Testis (tissue), 3 donors: ENCODE results near the gene ZNF618. TPM values are rescaled to one million over a fixed set of nuclear protein-coding genes. Genes with fewer than 3 reads are reported as not detected.

Experiments
- DNase-seq: peaks from one replicate; pipeline ENCODE4 v3.0.0-alpha.2; 2019
- H3K27ac ChIP-seq, 2 donors: fragments of 200-600 bp; sonication (generic); one replicate each; pipeline ENCODE4 v1.5.1; 2019
- H3K27me3 ChIP-seq: fragments of 200-600 bp; sonication (generic); one replicate; pipeline ENCODE4 v1.5.1; 2019
- H3K36me3 ChIP-seq: fragments of 200-600 bp; sonication (generic); one replicate; pipeline ENCODE4 v1.5.1; 2017; ENCODE audit warnings: low read depth; ENCODE audit errors: missing control alignments
- H3K4me1 ChIP-seq: fragments of 200-600 bp; sonication (generic); one replicate; pipeline ENCODE4 v1.5.1; 2019
- H3K4me3 ChIP-seq, 2 donors: fragments of 200-600 bp; sonication (generic); one replicate each; pipeline ENCODE4 v1.5.1; 2017 to 2019
- H3K9me3 ChIP-seq: fragments of 200-600 bp; sonication (generic); one replicate; pipeline ENCODE4 v1.5.1; 2017
- CTCF ChIP-seq, 3 experiments: fragments of 450-650 bp in 2 of 3; fragments of 200-600 bp in 1 of 3; sonication (generic) in 1 of 3; IDR thresholded peaks; one replicate each; pipeline ENCODE4 v1.5.1; 2016 to 2019; ENCODE audit warnings: antibody characterized with exemption in 3 of 3, mild to moderate bottlenecking in 2 of 3, moderate library complexity in 1 of 3
- POLR2A ChIP-seq: fragments of 450-650 bp; IDR thresholded peaks from one replicate; pipeline ENCODE4 v1.6.1; 2017; ENCODE audit warnings: antibody characterized with exemption, mild to moderate bottlenecking, moderate library complexity
- WGBS, 2 donors: methylation state at CpG; one replicate each; pipeline ENCODE4 v1.1.5; 2018; 5-methylcytosine and 5-hydroxymethylcytosine counted together
- intact Hi-C: fragments of 100-400 bp; cut with DNase I; formaldehyde crosslinking; loops from one replicate; pipeline ENCODE4 v1.15.1; 2023; ENCODE audit warnings: low total_unique reads
- polyA plus RNA-seq: library from polyadenylated mRNA; stranded (reverse); fragments of 350-450 nt; fragmentation: Illumina TruSeq; extraction: RNeasy Lipid Tissue Mini Kit (QIAGEN cat#74804); gene quantifications from one replicate; pipeline ENCODE4 v1.2.3, GENCODE V29; 2014; ENCODE audit warnings: low read depth, low replicate concordance; ENCODE audit not compliant: insufficient read depth
- total RNA-seq, 2 donors: library from RNA; depleted of rRNA; stranded (reverse); fragments of >200 nt; gene quantifications; one replicate each; pipeline ENCODE4 v1.2.3, GENCODE V29; 2016

The ZNF618 gene
- total and polyA plus RNA-seq, 3 donors from 2014 or later, result 6.8 to 15.2 (median 14.6) TPM

DNA sequence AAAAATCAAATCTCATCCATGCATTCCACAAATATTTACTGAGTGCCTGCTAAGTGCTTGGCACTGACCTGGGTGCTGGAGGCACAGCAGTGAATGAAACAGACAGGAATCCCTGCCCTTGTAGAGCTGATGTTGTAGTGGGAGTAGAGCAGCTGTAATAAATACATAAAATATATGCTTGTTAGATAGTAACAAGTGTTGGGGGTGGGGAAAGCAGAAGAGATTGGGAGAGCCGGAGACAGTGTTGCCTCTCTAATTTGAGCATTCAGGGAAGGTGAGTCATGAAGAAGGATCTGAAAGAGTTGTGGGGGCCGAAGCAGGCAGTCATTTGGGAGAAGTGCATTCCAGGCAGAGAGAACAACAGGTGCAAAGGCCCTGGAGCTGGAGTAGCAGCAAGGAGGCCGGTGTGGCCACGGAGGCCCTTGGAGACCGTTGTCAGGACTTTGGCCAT lies 97.9 kb downstream of the ZNF618 start:
- intact Hi-C loops, result no loop called here
- H3K9me3 ChIP-seq, result no peaks in the 10 kb centered on the region
- no peaks in the 10 kb centered on the region for H3K27me3 ChIP-seq
- no peak for TF ChIP-seq POLR2A
- peaks cover 5% of the 10 kb centered on the region for H3K4me1 ChIP-seq
- no peak overlapping the region for H3K4me3 ChIP-seq
- no peak for DNase-seq
- H3K27ac ChIP-seq, result no peak overlapping the region
- whole genome bisulfite sequencing, 2 donors, result 72 to 79% methylated on average over 5 of the region's 5 CpGs
- no peaks in the 10 kb centered on the region for H3K36me3 ChIP-seq

DNA sequence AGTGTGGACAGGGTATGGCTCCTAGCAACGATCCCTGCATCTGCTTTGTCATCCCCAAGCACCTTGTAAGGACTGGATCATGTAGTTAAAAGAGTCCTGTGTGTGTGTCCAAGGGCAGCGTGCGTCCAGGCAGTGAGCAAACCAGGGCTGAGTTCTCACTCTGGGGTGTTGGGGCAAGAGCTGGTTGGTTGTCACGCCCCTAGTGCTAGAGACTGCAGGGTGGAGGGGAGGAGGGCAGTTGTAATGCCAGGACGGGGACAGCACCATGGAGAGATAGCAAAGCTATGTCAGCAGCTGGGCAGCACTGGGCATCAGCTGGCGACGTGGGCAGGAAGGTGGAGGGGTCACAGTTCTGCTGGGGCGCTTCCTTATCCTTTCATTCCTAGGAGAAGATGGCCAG lies 100.8 kb downstream of the ZNF618 start:
- Histone ChIP-seq H3K9me3 (no peaks in the 10 kb centered on the region), H3K4me1 (peaks cover 5% of the 10 kb centered on the region), H3K27ac (no peak overlapping the region), H3K36me3 (no peaks in the 10 kb centered on the region), H3K4me3 (no peak overlapping the region), H3K27me3 (no peaks in the 10 kb centered on the region)
- TF ChIP-seq CTCF (IDR thresholded peaks at IDR 0.05) (no peak), POLR2A (no peak)
- DNase-seq, result no peak
- 87 to 91% methylated on average over 7 to 8 of the region's 8 CpGs for whole genome bisulfite sequencing, 2 donors
- intact Hi-C loops, result no loop called here

DNA sequence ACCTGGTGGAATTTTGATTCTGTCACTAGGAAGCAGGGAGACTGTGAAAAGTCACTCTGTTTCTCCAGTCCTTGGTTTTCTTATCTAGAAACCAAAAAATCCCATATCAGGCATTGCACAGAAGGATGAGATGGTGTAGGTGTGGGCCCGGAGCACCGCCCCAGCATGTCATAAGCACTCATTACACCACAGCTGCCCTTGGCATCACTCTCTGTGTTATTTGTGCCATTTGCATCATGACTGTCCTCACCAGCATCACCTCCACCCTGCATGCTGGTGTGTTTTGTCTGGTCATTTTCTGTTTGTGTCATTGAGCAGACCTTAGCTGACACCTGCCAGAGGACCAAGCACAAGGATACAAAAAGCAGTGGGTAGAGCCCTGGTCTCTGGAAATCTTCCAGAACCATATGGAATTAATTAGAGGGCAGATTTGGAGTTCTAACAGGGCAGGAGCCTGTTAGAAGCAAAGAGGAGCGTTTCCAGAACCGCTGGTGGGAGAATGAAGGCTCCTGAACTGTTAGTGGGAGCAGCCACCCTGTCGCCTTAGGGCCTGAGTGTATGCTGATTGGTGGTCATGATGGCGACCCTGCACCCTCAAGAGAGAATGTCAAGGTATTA lies 102.7 kb downstream of the ZNF618 start:
- Histone ChIP-seq H3K27me3 (no peaks in the 10 kb centered on the region), H3K4me1 (no peaks in the 10 kb centered on the region), H3K36me3 (no peaks in the 10 kb centered on the region), H3K27ac (no peak overlapping the region), H3K4me3 (no peak overlapping the region), H3K9me3 (no peaks in the 10 kb centered on the region)
- 88 to 91% methylated on average over 6 of the region's 6 CpGs for WGBS, 2 donors
- DNase-seq, result no peak
- TF ChIP-seq POLR2A (no peak), CTCF (IDR thresholded peaks at IDR 0.05) (no peak)
- intact Hi-C loops, result no loop called here

GRCh38 chr9:113979343-113980127 lies 103.4 kb downstream of the ZNF618 start:
- no peaks in the 10 kb centered on the region for H3K9me3 ChIP-seq
- 82 to 93% methylated on average over 6 of the region's 6 CpGs for WGBS, 2 donors
- no peak overlapping the region for H3K27ac ChIP-seq
- no peak overlapping the region for H3K4me3 ChIP-seq
- H3K4me1 ChIP-seq, result no peaks in the 10 kb centered on the region
- H3K36me3 ChIP-seq, result no peaks in the 10 kb centered on the region
- TF ChIP-seq CTCF (IDR thresholded peaks at IDR 0.05) (no peak), POLR2A (no peak)
- DNase-seq, result no peak
- no peaks in the 10 kb centered on the region for H3K27me3 ChIP-seq
- intact Hi-C loops, result no loop called here

DNA sequence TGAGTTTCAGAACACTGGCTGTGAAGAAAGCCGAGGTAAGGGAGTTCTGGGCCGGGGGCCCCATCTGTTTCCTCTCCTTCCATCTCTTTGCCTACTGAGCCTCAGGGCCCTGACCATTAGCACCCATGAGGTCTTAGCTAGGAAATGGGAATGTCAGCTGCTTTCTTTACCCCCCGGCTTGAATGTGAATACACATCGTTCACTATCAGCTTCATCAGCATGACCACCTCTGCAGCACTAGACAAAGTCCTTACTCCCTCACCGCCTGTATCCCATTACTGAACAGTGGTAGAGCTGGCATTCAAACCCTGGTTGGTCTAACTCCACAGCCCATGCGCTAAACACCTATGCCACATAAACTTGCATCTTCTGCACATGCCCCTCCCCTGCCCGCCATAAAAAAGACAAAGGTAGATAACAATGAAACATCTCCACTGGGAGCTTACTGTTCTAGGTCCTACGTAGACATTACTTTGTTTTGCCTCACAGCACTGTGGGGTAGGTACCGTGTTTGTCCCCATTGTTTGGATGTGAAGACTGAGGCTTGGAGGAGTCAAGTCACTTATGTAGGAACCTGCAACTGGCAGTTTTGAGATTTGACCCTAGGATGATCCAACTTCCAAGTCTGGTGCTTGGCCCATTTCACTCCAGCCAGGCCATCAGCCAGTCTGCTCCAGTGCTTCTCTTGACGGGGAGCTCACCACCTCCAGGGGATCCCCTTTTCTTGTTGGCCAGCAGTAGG lies 108.7 kb downstream of the ZNF618 start:
- Histone ChIP-seq H3K36me3 (no peaks in the 10 kb centered on the region), H3K4me3 (no peak overlapping the region), H3K4me1 (no peaks in the 10 kb centered on the region), H3K9me3 (no peaks in the 10 kb centered on the region), H3K27me3 (no peaks in the 10 kb centered on the region), H3K27ac (no peak overlapping the region)
- DNase-seq, result no peak
- intact Hi-C loops, result no loop called here
- WGBS, 2 donors, result 88 to 92% methylated on average over 10 of the region's 10 CpGs
- TF ChIP-seq CTCF (IDR thresholded peaks at IDR 0.05) (no peak), POLR2A (no peak)
